Liver (tissue), 9 donors: ENCODE data around the gene DICER1. TPM values are rescaled to one million over a fixed set of nuclear protein-coding genes. Genes with fewer than 3 reads are reported as not detected.

ENCODE experiments used
- DNase-seq: peaks from one replicate; pipeline ENCODE4 v3.0.0-alpha.2; 2017; ENCODE audit warnings: low spot score
- H3K27ac ChIP-seq, 2 donors: one replicate each; pipeline ENCODE4 v1.7.0; 2013; ENCODE audit warnings: inconsistent platforms in 2 of 2, low read length in 2 of 2, control low read depth in 1 of 2, low read depth in 1 of 2, mild to moderate bottlenecking in 1 of 2
- H3K27me3 ChIP-seq, 4 donors: one replicate each; pipeline versions ENCODE4 v1.6.1 to v1.7.0; 2013; ENCODE audit warnings: low read length in 3 of 4, inconsistent platforms in 1 of 4, mild to moderate bottlenecking in 1 of 4, moderate library complexity in 1 of 4; ENCODE audit not compliant: control insufficient read depth in 4 of 4, insufficient read depth in 4 of 4
- H3K36me3 ChIP-seq, 4 donors: one replicate each; pipeline versions ENCODE4 v1.6.1 to v1.7.0; 2013; ENCODE audit warnings: low read length in 3 of 4, mild to moderate bottlenecking in 3 of 4, low read depth in 1 of 4, moderate library complexity in 1 of 4; ENCODE audit not compliant: control insufficient read depth in 4 of 4, insufficient read depth in 3 of 4
- H3K4me1 ChIP-seq, 4 donors: one replicate each; pipeline versions ENCODE4 v1.6.1 to v1.7.0; 2013; ENCODE audit warnings: low read length in 3 of 4, mild to moderate bottlenecking in 3 of 4, moderate library complexity in 1 of 4; ENCODE audit not compliant: control insufficient read depth in 4 of 4, insufficient read depth in 4 of 4
- H3K4me3 ChIP-seq, 3 donors: one replicate each; pipeline versions ENCODE4 v1.6.1 to v1.7.0; 2013; ENCODE audit warnings: low read length in 3 of 3, control low read depth in 1 of 3, low read depth in 1 of 3, mild to moderate bottlenecking in 1 of 3
- H3K9ac ChIP-seq, 2 donors: one replicate each; pipeline ENCODE4 v1.7.0; 2013; ENCODE audit warnings: low read length in 2 of 2, mild to moderate bottlenecking in 2 of 2, moderate library complexity in 2 of 2, control low read depth in 1 of 2, low read depth in 1 of 2
- H3K9me3 ChIP-seq, 4 donors: one replicate each; pipeline versions ENCODE4 v1.6.1 to v1.7.0; 2013; ENCODE audit warnings: low read length in 3 of 4; ENCODE audit not compliant: control insufficient read depth in 4 of 4
- ATF3 ChIP-seq: IDR thresholded peaks from 2 replicates; pipeline ENCODE4 v1.6.1; 2016; ENCODE audit warnings: antibody characterized with exemption
- CTCF ChIP-seq: fragments of 150-350 bp; IDR thresholded peaks from 2 replicates; pipeline ENCODE4 v1.5.1; 2017; ENCODE audit warnings: improper control_type of control experiment, low read depth, low read length; ENCODE audit not compliant: missing input control
- EGR1 ChIP-seq, 2 donors: IDR thresholded peaks; 2 replicates each; pipeline ENCODE4 v1.6.1; 2016 to 2018; ENCODE audit warnings: antibody characterized with exemption in 2 of 2, low read depth in 2 of 2
- FOXA1 ChIP-seq: IDR thresholded peaks from 2 replicates; pipeline ENCODE4 v1.6.1; 2016; ENCODE audit warnings: antibody characterized with exemption
- FOXA2 ChIP-seq: IDR thresholded peaks from 2 replicates; pipeline ENCODE4 v1.6.1; 2016; ENCODE audit warnings: antibody characterized with exemption
- GABPA ChIP-seq, 2 donors: IDR thresholded peaks in 1 of 2; conservative IDR thresholded peaks in 1 of 2; 2 replicates each; pipeline ENCODE4 v1.6.1; 2016; ENCODE audit warnings: antibody characterized with exemption in 2 of 2, mild to moderate bottlenecking in 1 of 2, moderate library complexity in 1 of 2
- HNF4A ChIP-seq, 2 donors: conservative IDR thresholded peaks; 2 replicates each; pipeline ENCODE4 v1.6.1; 2016; ENCODE audit warnings: antibody characterized with exemption in 2 of 2, mild to moderate bottlenecking in 2 of 2
- HNF4G ChIP-seq: IDR thresholded peaks from 2 replicates; pipeline ENCODE4 v1.6.1; 2016; ENCODE audit warnings: antibody characterized with exemption
- JUND ChIP-seq, 2 donors: IDR thresholded peaks; 2 replicates each; pipeline ENCODE4 v1.6.1; 2016; ENCODE audit warnings: antibody characterized with exemption in 2 of 2
- MAX ChIP-seq: IDR thresholded peaks from 2 replicates; pipeline ENCODE4 v1.6.1; 2016; ENCODE audit warnings: antibody characterized with exemption
- RAD21 ChIP-seq, 2 donors: IDR thresholded peaks; 2 replicates each; pipeline ENCODE4 v1.6.1; 2016; ENCODE audit warnings: antibody characterized with exemption in 2 of 2, mild to moderate bottlenecking in 2 of 2
- REST ChIP-seq: IDR thresholded peaks from 2 replicates; pipeline ENCODE4 v1.6.1; 2016; ENCODE audit warnings: antibody characterized with exemption, mild to moderate bottlenecking
- RXRA ChIP-seq, 2 donors: IDR thresholded peaks; 2 replicates each; pipeline ENCODE4 v1.6.1; 2017 to 2018; ENCODE audit warnings: antibody characterized with exemption in 2 of 2, mild to moderate bottlenecking in 1 of 2
- SP1 ChIP-seq: IDR thresholded peaks from 2 replicates; pipeline ENCODE4 v1.6.1; 2018; ENCODE audit warnings: antibody characterized with exemption, mild to moderate bottlenecking
- TAF1 ChIP-seq: conservative IDR thresholded peaks from 2 replicates; pipeline ENCODE4 v1.6.1; 2016; ENCODE audit warnings: antibody characterized with exemption, mild to moderate bottlenecking
- YY1 ChIP-seq: IDR thresholded peaks from 2 replicates; pipeline ENCODE4 v1.6.1; 2016; ENCODE audit warnings: antibody characterized with exemption, mild to moderate bottlenecking
- ZBTB33 ChIP-seq: IDR thresholded peaks from 2 replicates; pipeline ENCODE4 v1.6.1; 2016; ENCODE audit warnings: antibody characterized with exemption
- WGBS: extraction: QIAGEN DNeasy Blood & Tissue Kit; methylation state at CpG from one replicate; pipeline ENCODE4 v1.1.7; 2013; 5-methylcytosine and 5-hydroxymethylcytosine counted together
- polyA plus RNA-seq, 2 donors: library from polyadenylated mRNA; stranded (reverse) in 1 of 2; unstranded in 1 of 2; fragments of 200-250 nt in 1 of 2; fragments of >200 nt in 1 of 2; fragmentation: Nextera tagmentation in 1 of 2; extraction: Ambion mirVana in 1 of 2; gene quantifications; one replicate each; pipeline versions ENCODE4 v1.2.1 to v1.2.3, GENCODE V29; 2013 to 2015
- total RNA-seq, 2 donors: library from RNA; depleted of rRNA; stranded (reverse); fragments of >200 nt; gene quantifications; one replicate each; pipeline ENCODE4 v1.2.3, GENCODE V29; 2014
- donor health status: healthy.
- donor health status: healthy.
- donor health status: healthy.
- donor health status: healthy.
- donor health status: healthy.

The DICER1 gene
- total and polyA plus RNA-seq, 4 donors = 7.5 to 43.6 (median 20.3) TPM

- DNase-seq = no peak
- Histone ChIP-seq H3K36me3 (peaks cover 0 to 16% (median 5%) of the 10 kb centered on the region in 4 donors), H3K27me3 (no peaks in the 10 kb centered on the region), H3K9ac (no peak overlapping the region), H3K27ac (no peak overlapping the region), H3K4me3 (no peak overlapping the region), H3K4me1 (no peaks in the 10 kb centered on the region), H3K9me3 (no peaks in the 10 kb centered on the region)
- no peak for TF ChIP-seq SP1
- no peak for TF ChIP-seq ATF3
- TF ChIP-seq YY1 = no peak
- no peak for TF ChIP-seq ZBTB33
- no peak for TF ChIP-seq MAX
- TF ChIP-seq HNF4A (conservative IDR thresholded peaks at IDR 0.05) = no peak
- TF ChIP-seq EGR1 (IDR thresholded peaks at IDR 0.05; ENCODE audit: low read depth in 2 of 2) = no peak
- TF ChIP-seq RXRA (IDR thresholded peaks at IDR 0.05) = no peak
- no peak for TF ChIP-seq HNF4G
- TF ChIP-seq FOXA1 = no peak
- no peak for TF ChIP-seq CTCF
- no peak for TF ChIP-seq FOXA2
- no peak for TF ChIP-seq GABPA (IDR thresholded peaks at IDR 0.05 in 1 of 2, conservative IDR thresholded peaks at IDR 0.05 in 1 of 2)
- TF ChIP-seq REST = no peak
- TF ChIP-seq TAF1 = no peak
- WGBS = 85% methylated on average over 6 of the region's 6 CpGs
These were observed 35.8 kb upstream of the DICER1 start for GRCh38 chr14:95193081-95193480.

- DNase-seq = no peak
- Histone ChIP-seq H3K27me3 (no peaks in the 10 kb centered on the region), H3K4me3 (no peak overlapping the region), H3K27ac (no peak overlapping the region), H3K9me3 (no peaks in the 10 kb centered on the region), H3K36me3 (peaks cover 0 to 16% (median 5%) of the 10 kb centered on the region in 4 donors), H3K4me1 (no peaks in the 10 kb centered on the region), H3K9ac (no peak overlapping the region)
- TF ChIP-seq RAD21 (IDR thresholded peaks at IDR 0.05) = no peak
- no peak for TF ChIP-seq FOXA2
- no peak for TF ChIP-seq JUND (IDR thresholded peaks at IDR 0.05)
- TF ChIP-seq MAX = no peak
- TF ChIP-seq GABPA (IDR thresholded peaks at IDR 0.05 in 1 of 2, conservative IDR thresholded peaks at IDR 0.05 in 1 of 2) = no peak
- no peak for TF ChIP-seq RXRA (IDR thresholded peaks at IDR 0.05)
- TF ChIP-seq YY1 = no peak
- TF ChIP-seq EGR1 (IDR thresholded peaks at IDR 0.05; ENCODE audit: low read depth in 2 of 2) = no peak
- TF ChIP-seq FOXA1 = no peak
- TF ChIP-seq REST = no peak
- no peak for TF ChIP-seq TAF1
- no peak for TF ChIP-seq HNF4A (conservative IDR thresholded peaks at IDR 0.05)
- TF ChIP-seq ZBTB33 = no peak
- 97% methylated on average over 6 of the region's 6 CpGs for WGBS
These were observed 35.0 kb upstream of the DICER1 start for GRCh38 chr14:95192311-95192710.
